NCI-H128 (cell line): ENCODE measurements around the gene SSBP4.
A peak's percentile ranks its signal among the peaks of the same experiment; 100 is the strongest.

Experiments used
- DNase-seq: peaks from one replicate; lab custom pipeline; 2025; ENCODE audit not compliant: unreplicated experiment; lab: John Stamatoyannopoulos, UW

The SSBP4 gene

GRCh38 chr19:18419699-18420460 lies 682 bp downstream of the SSBP4 start:
- DNase-seq: no peak

- no peak for DNase-seq
These were observed 1.7 kb downstream of the SSBP4 start for GRCh38 chr19:18420930-18421329.

GRCh38 chr19:18421371-18421959 lies 2.3 kb downstream of the SSBP4 start:
- DNase-seq: no peak

- DNase-seq: no peak
These were observed 3.5 kb downstream of the SSBP4 start for GRCh38 chr19:18422530-18423191.

GRCh38 chr19:18423258-18424020 lies 4.2 kb downstream of the SSBP4 start:
- DNase-seq: no peak

GRCh38 chr19:18424122-18424889 lies 5.1 kb downstream of the SSBP4 start:
- no peak for DNase-seq

- no peak for DNase-seq
These were observed 5.8 kb downstream of the SSBP4 start for GRCh38 chr19:18424890-18425514.

- DNase-seq: no peak
These were observed 6.6 kb downstream of the SSBP4 start for GRCh38 chr19:18425515-18426415.

GRCh38 chr19:18426416-18426767 lies 7.2 kb downstream of the SSBP4 start:
- DNase-seq: no peak

- DNase-seq: no peak
These were observed 8.0 kb downstream of the SSBP4 start for GRCh38 chr19:18427080-18427742.

GRCh38 chr19:18427743-18428113 lies 8.5 kb downstream of the SSBP4 start:
- no peak for DNase-seq

GRCh38 chr19:18428173-18428786 lies 9.1 kb downstream of the SSBP4 start:
- no peak for DNase-seq

GRCh38 chr19:18428787-18429674 lies 9.8 kb downstream of the SSBP4 start:
- peak; percentile 80 for DNase-seq

- DNase-seq: no peak
These were observed 10.7 kb downstream of the SSBP4 start for GRCh38 chr19:18429717-18430416.

- DNase-seq: no peak
These were observed 11.4 kb downstream of the SSBP4 start for GRCh38 chr19:18430417-18431144.
